Activated CD4-positive, alpha-beta T cell treated with anti-CD3 and anti-CD28 coated beads for 36 hours (primary cell): Measurements from ENCODE around the gene MCTP2. TPM values are rescaled to one million over a fixed set of nuclear protein-coding genes. Genes with fewer than 3 reads are reported as not detected.
A peak's percentile ranks its signal among the peaks of the same experiment; 100 is the strongest.

Source experiments
- ATAC-seq: fragments of 200-7000 bp; cut with Tn5 transposase; one replicate; pipeline ENCODE4 v1.10.0; 2021; ENCODE audit warnings: mild to moderate bottlenecking, moderate library complexity
- CTCF ChIA-PET: fragments of 350-600 bp; sonication (Branson Sonifier 250); formaldehyde crosslinking; loops from one replicate; lab custom pipeline; 2021; ENCODE audit warnings: antibody characterized with exemption; lab: Charles Lee
- POLR2A ChIA-PET: fragments of 350-600 bp; sonication (Branson Sonifier 250); formaldehyde crosslinking; loops from one replicate; lab custom pipeline; 2021; ENCODE audit warnings: antibody characterized with exemption, inconsistent platforms; lab: Charles Lee
- DNase-seq: peaks from one replicate; pipeline ENCODE4 v3.0.0-alpha.2; 2020
- H3K27ac Mint-ChIP-seq: one replicate; pipeline ENCODE4 v1.8.0; 2021; ENCODE audit warnings: mixed read lengths
- H3K27me3 Mint-ChIP-seq: one replicate; pipeline ENCODE4 v1.8.0; 2021; ENCODE audit warnings: mixed read lengths
- H3K36me3 Mint-ChIP-seq: one replicate; pipeline ENCODE4 v1.8.0; 2021; ENCODE audit warnings: low read depth, mixed read lengths
- H3K4me1 Mint-ChIP-seq: one replicate; pipeline ENCODE4 v1.8.0; 2021; ENCODE audit warnings: mixed read lengths
- H3K4me3 Mint-ChIP-seq: one replicate; pipeline ENCODE4 v1.8.0; 2021; ENCODE audit warnings: mild to moderate bottlenecking, moderate library complexity, mixed read lengths
- H3K9me3 Mint-ChIP-seq: one replicate; pipeline ENCODE4 v1.8.0; 2021; ENCODE audit warnings: low read depth, mixed read lengths
- intact Hi-C, 2 experiments: fragments of 100-400 bp; cut with DNase I in 1 of 2; cut with micrococcal nuclease in 1 of 2; formaldehyde crosslinking; loops; one replicate each; pipeline versions ENCODE4 v1.14.2 to v1.15.1; 2022 to 2024; cut with DNase I, micrococcal nuclease
- total RNA-seq, 2 experiments: library from RNA; stranded (reverse); gene quantifications; one replicate each; pipeline ENCODE4 v1.2.3, GENCODE V29; 2021

The MCTP2 gene
- total RNA-seq, 2 experiments from 2014 or later = 25.2 to 27.8 TPM

DNA sequence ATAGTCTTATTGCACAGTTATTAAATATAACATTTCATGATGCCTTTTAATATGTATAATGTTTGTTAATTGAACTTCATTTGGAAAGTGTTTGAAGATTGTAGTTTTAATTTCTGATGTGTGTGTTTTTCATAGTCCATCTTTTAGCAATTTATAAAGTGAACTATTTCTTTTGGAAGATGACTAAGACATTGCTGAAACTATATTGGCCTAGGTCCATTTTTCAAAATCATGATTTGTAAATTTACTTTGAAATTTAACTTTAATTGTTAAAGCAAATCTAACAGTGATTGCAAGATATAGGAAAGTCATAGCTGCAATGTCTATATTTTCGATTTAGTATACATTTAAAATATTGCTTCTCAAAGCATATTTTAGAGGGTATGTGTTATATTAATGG lies 30.8 kb downstream of the MCTP2 start:
- Mint-ChIP-seq H3K4me1 (peaks cover 22% of the 10 kb centered on the region), H3K4me3 (no peak overlapping the region), H3K27ac (no peak overlapping the region), H3K27me3 (no peaks in the 10 kb centered on the region), H3K36me3 (peaks cover 4% of the 10 kb centered on the region), H3K9me3 (no peaks in the 10 kb centered on the region)
- ChIA-PET POLR2A (no interaction called here), CTCF (no interaction called here)
- DNase-seq (no peak), ATAC-seq (no peak)
- intact Hi-C loops = no loop called here

DNA sequence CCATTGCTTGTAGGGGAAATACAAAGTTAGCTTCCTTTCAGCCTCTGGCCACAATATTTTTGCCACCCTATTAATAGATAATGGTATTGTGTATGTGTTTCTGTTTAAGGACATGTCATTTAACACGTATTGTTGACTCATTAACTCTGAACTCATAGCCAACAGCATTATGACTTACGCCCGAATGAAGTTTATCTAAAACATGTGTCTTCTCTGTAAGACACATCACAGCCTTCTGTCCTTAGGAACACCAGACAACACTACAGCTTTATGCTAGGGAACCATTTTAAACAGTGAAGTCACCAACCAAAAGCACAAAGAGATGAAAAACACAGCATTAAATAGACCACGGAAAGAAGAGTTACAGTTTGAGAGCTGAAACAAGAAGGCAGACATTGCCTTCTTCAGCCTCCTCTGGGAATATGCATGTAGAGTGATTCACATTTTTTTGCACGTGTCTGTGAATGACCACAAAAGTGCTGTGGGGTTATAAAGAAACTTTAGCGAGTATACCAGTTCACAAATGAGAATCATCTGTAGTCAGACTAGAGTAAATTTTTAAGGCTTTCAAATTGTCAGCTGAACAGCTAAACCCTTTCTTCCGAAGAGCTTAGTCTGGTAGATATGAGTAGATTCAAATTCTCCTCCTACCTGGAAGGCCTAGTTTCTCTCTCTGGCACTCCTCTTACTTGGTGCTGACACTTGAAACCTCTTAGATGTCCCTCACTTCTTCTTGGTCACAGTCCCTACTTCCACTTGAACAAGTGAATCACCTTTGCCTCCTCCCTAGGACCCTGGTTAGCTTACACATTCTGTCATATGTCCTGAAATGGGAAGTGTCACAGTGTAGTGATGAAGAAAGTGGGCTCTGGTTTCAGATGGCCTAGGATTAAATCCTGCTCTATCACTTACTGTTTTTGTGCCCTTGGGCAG lies 32.2 kb downstream of the MCTP2 start:
- DNase-seq (no peak), ATAC-seq (peak; percentile 55)
- ChIA-PET CTCF (interaction anchor here (0.6 to 1.0 kb wide), 3 partner anchors 9 to 49 kb away, joined by 3 to 4 read pairs (median 3); no protein-coding TSS in a partner anchor), POLR2A (interaction anchor here (0.7 to 0.9 kb wide), 2 partner anchors 31 to 41 kb away, joined by 3 read pairs; no protein-coding TSS in a partner anchor)
- no peak overlapping the region for H3K4me3 Mint-ChIP-seq
- H3K27ac Mint-ChIP-seq = peak overlapping the region; percentile 77
- intact Hi-C loops = no loop called here
- peaks cover 6% of the 10 kb centered on the region for H3K36me3 Mint-ChIP-seq
- no peaks in the 10 kb centered on the region for H3K27me3 Mint-ChIP-seq
- H3K4me1 Mint-ChIP-seq = peaks cover 20% of the 10 kb centered on the region
- no peaks in the 10 kb centered on the region for H3K9me3 Mint-ChIP-seq

DNA sequence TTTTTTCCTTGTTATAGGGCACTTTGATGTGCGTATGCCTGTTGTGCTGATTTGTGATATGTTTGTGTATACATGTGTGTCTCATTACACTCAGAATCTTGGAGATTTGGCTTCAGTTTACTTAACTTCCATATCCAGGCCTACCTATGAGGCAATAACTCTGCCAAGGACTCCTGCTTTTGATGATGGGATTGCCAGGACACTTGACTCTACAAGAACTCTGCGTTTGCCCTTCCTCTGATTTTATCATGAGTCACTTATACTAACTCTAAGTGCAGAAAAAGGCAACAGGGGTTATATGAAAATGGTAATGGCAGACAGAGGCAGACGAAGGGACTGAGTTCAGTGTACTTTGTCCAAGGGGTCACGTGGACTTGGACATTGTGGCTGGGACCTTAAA lies 33.6 kb downstream of the MCTP2 start:
- Mint-ChIP-seq H3K4me3 (no peak overlapping the region), H3K9me3 (no peaks in the 10 kb centered on the region), H3K36me3 (peaks cover 6% of the 10 kb centered on the region), H3K27ac (no peak overlapping the region), H3K4me1 (peaks cover 20% of the 10 kb centered on the region), H3K27me3 (no peaks in the 10 kb centered on the region)
- ChIA-PET POLR2A (no interaction called here), CTCF (no interaction called here)
- ATAC-seq (no peak), DNase-seq (no peak)
- intact Hi-C loops = no loop called here

DNA sequence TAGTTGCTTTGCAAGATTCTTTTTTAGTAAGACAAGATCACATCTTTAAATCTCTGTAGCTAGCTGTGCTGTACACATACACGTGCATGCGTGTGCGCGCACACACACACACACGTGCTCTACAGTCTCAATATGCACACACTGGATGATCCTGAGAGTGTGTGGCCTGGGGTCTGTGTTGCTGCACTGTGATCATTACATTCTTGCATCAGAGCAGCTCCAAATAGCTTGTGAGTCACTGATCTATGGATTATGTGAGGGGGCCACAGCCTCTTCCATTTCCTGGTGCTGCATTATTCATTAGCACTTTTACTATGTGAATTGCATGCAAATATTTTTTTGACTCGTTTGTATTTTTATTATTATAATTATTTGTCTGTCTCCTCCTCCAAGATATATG lies 34.6 kb downstream of the MCTP2 start:
- CTCF ChIA-PET = no interaction called here
- DNase-seq = no peak

DNA sequence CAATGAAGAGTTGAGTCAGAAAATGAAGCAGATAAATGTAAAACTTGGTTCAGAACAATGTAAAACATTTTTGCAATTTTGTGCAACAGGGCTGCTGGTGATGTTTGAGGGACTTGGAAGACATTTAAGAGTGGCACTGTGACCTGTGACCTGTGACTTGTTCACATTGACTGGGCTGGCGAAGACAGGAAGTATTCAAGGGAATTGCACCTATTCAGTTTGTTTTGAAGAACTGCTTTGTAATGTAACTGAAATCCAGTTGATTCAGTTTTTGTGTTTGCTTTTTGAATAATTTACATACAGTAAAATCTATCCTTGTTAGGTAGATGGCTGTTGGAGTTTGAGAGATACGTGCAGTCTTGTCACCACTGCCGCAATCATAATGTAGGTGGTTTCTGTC lies 35.4 kb downstream of the MCTP2 start:
- Mint-ChIP-seq H3K36me3 (peaks cover 4% of the 10 kb centered on the region), H3K9me3 (no peaks in the 10 kb centered on the region), H3K4me3 (no peak overlapping the region), H3K4me1 (peaks cover 20% of the 10 kb centered on the region), H3K27ac (no peak overlapping the region), H3K27me3 (no peaks in the 10 kb centered on the region)
- ChIA-PET POLR2A (no interaction called here), CTCF (no interaction called here)
- DNase-seq (no peak), ATAC-seq (no peak)
- intact Hi-C loops = no loop called here

More for the DNA sequence above, 34.6 kb downstream of the MCTP2 start:
- no peak overlapping the region for H3K4me3 Mint-ChIP-seq
- intact Hi-C loops = no loop called here
- no peaks in the 10 kb centered on the region for H3K27me3 Mint-ChIP-seq
- peaks cover 5% of the 10 kb centered on the region for H3K36me3 Mint-ChIP-seq
- H3K9me3 Mint-ChIP-seq = no peaks in the 10 kb centered on the region
- H3K27ac Mint-ChIP-seq = no peak overlapping the region
- POLR2A ChIA-PET = no interaction called here
- no peak for ATAC-seq
- H3K4me1 Mint-ChIP-seq = peaks cover 20% of the 10 kb centered on the region

GRCh38 chr15:94269954-94270353 lies 38.6 kb downstream of the MCTP2 start:
- H3K4me3 Mint-ChIP-seq = no peak overlapping the region
- CTCF ChIA-PET = interaction anchor here (0.6 kb wide), 1 partner anchor 13 kb away, joined by 3 read pairs; no protein-coding TSS in a partner anchor
- ATAC-seq (no peak), DNase-seq (no peak)
- H3K9me3 Mint-ChIP-seq = peaks cover 2% of the 10 kb centered on the region
- H3K27me3 Mint-ChIP-seq = no peaks in the 10 kb centered on the region
- peaks cover 17% of the 10 kb centered on the region for H3K4me1 Mint-ChIP-seq
- peaks cover 1% of the 10 kb centered on the region for H3K36me3 Mint-ChIP-seq
- POLR2A ChIA-PET = no interaction called here
- intact Hi-C loops = loop anchor here (5.0 kb wide), 2 partner anchors 37 to 52 kb away; no protein-coding TSS in a partner anchor
- no peak overlapping the region for H3K27ac Mint-ChIP-seq

- CTCF ChIA-PET = no interaction called here
- H3K27ac Mint-ChIP-seq = no peak overlapping the region
- intact Hi-C loops = loop anchor here (5.0 kb wide), 2 partner anchors 37 to 52 kb away; no protein-coding TSS in a partner anchor
- ATAC-seq = no peak
- H3K4me3 Mint-ChIP-seq = no peak overlapping the region
- DNase-seq = no peak
- POLR2A ChIA-PET = no interaction called here
- no peaks in the 10 kb centered on the region for H3K27me3 Mint-ChIP-seq
- H3K9me3 Mint-ChIP-seq = peaks cover 2% of the 10 kb centered on the region
- peaks cover 17% of the 10 kb centered on the region for H3K4me1 Mint-ChIP-seq
- peaks cover 1% of the 10 kb centered on the region for H3K36me3 Mint-ChIP-seq
Observed at GRCh38 chr15:94270570-94270969, 39.2 kb downstream of the MCTP2 start.

DNA sequence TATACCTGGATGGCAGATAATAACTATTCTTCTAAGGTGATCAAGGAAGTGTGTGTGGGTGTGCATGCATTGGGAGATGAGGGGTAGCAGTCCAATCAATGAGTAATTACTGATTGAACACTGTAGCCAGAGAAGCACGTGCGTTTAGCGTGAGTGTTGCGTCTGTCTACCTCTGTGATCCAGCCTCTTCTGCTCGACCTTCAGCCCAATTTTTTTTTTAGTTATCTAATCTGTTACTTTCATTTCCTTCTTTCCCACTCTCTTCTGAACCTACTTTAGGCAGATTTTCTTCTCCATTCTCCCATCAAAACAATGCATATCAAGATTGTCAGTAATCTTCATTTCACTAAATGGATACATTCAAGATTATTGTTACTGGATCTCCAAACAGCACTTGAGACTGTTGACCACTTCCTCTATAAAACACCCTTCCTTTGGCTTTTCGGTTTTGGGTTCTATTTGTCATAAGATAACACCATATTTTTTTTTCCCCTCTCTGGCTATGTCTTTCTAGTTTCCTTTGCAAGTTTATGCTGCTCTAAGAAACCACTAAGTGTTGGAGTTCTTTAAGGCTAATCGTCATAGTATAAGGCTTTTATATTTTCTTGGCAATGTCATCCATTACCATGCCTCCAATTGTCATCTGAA lies 41.0 kb downstream of the MCTP2 start:
- Mint-ChIP-seq H3K4me1 (peaks cover 9% of the 10 kb centered on the region), H3K9me3 (peaks cover 2% of the 10 kb centered on the region), H3K27ac (no peak overlapping the region), H3K4me3 (no peak overlapping the region), H3K27me3 (no peaks in the 10 kb centered on the region), H3K36me3 (peaks cover 1% of the 10 kb centered on the region)
- intact Hi-C loops = loop anchor here (1.0 to 5.0 kb wide), 4 partner anchors 35 to 50 kb away; no protein-coding TSS in a partner anchor
- ATAC-seq (peak; percentile 83), DNase-seq (no peak)
- POLR2A ChIA-PET = no interaction called here
- CTCF ChIA-PET = no interaction called here

GRCh38 chr15:94273826-94274225 lies 42.5 kb downstream of the MCTP2 start:
- no peak overlapping the region for H3K4me3 Mint-ChIP-seq
- peaks cover 2% of the 10 kb centered on the region for H3K9me3 Mint-ChIP-seq
- intact Hi-C loops = loop anchor here (2.0 to 5.0 kb wide), 3 partner anchors 33 to 48 kb away; no protein-coding TSS in a partner anchor
- H3K27ac Mint-ChIP-seq = no peak overlapping the region
- H3K4me1 Mint-ChIP-seq = peaks cover 14% of the 10 kb centered on the region
- H3K36me3 Mint-ChIP-seq = no peaks in the 10 kb centered on the region
- ChIA-PET CTCF (interaction anchor here (1.6 kb wide), 1 partner anchor 32 kb away, joined by 4 read pairs; no protein-coding TSS in a partner anchor), POLR2A (no interaction called here)
- ATAC-seq (no peak), DNase-seq (no peak)
- H3K27me3 Mint-ChIP-seq = no peaks in the 10 kb centered on the region

- H3K27ac Mint-ChIP-seq = no peak overlapping the region
- ChIA-PET CTCF (interaction anchor here (1.6 kb wide), 1 partner anchor 31 kb away, joined by 4 read pairs; no protein-coding TSS in a partner anchor), POLR2A (no interaction called here)
Observed at GRCh38 chr15:94274745-94275144, 43.4 kb downstream of the MCTP2 start.

GRCh38 chr15:94277485-94277884 lies 46.1 kb downstream of the MCTP2 start:
- H3K4me3 Mint-ChIP-seq = no peak overlapping the region
- DNase-seq (no peak), ATAC-seq (no peak)
- ChIA-PET POLR2A (no interaction called here), CTCF (interaction anchor here (1.3 kb wide), 1 partner anchor 11 kb away, joined by 3 read pairs; no protein-coding TSS in a partner anchor)
- intact Hi-C loops = no loop called here
- H3K4me1 Mint-ChIP-seq = peaks cover 41% of the 10 kb centered on the region
- peaks cover 13% of the 10 kb centered on the region for H3K36me3 Mint-ChIP-seq
- H3K27ac Mint-ChIP-seq = no peak overlapping the region
- peaks cover 11% of the 10 kb centered on the region for H3K9me3 Mint-ChIP-seq
- no peaks in the 10 kb centered on the region for H3K27me3 Mint-ChIP-seq

More at GRCh38 chr15:94274745-94275144, 43.4 kb downstream of the MCTP2 start:
- Mint-ChIP-seq H3K9me3 (peaks cover 2% of the 10 kb centered on the region), H3K27me3 (no peaks in the 10 kb centered on the region), H3K36me3 (no peaks in the 10 kb centered on the region), H3K4me1 (peaks cover 19% of the 10 kb centered on the region), H3K4me3 (no peak overlapping the region)
- peak; percentile 31 for ATAC-seq
- no peak for DNase-seq
- intact Hi-C loops = loop anchor here (5.0 kb wide), 2 partner anchors 33 to 48 kb away; no protein-coding TSS in a partner anchor
